H7 (cell line): ENCODE results near the gene RNF34. TPM values are rescaled to one million over a fixed set of nuclear protein-coding genes. Genes with fewer than 3 reads are reported as not detected.
"Not testable (repeated sequence)": the region's sequence is repeated elsewhere in the genome, so short reads cannot be mapped to it uniquely, and the experiment has no call there.

ENCODE experiments used
- DNase-seq: peaks from one replicate; pipeline ENCODE4 v3.0.0; 2012
- H3K27me3 ChIP-seq: 2 replicates; pipeline ENCODE4 v1.6.0; 2011; ENCODE audit warnings: mild to moderate bottlenecking, low read length; ENCODE audit not compliant: control insufficient read depth, insufficient read depth
- H3K36me3 ChIP-seq: replicated peaks from 2 replicates; pipeline ENCODE4 v1.5.1; 2011; ENCODE audit warnings: low read length; ENCODE audit not compliant: control insufficient read depth, insufficient read depth
- H3K4me3 ChIP-seq: 2 replicates; pipeline ENCODE4 v1.5.1; 2011; ENCODE audit warnings: low read depth, mild to moderate bottlenecking, control low read depth, low read length, moderate library complexity; ENCODE audit not compliant: insufficient read depth
- total RNA-seq: library from RNA; depleted of rRNA; stranded (reverse); fragments of >200 nt; shearing (Covaris generic); gene quantifications from 2 replicates; pipeline ENCODE4 v1.2.3, GENCODE V29; 2014

Gene RNF34
- total RNA-seq, 1 experiment from 2014 or later: 82.4 TPM

DNA sequence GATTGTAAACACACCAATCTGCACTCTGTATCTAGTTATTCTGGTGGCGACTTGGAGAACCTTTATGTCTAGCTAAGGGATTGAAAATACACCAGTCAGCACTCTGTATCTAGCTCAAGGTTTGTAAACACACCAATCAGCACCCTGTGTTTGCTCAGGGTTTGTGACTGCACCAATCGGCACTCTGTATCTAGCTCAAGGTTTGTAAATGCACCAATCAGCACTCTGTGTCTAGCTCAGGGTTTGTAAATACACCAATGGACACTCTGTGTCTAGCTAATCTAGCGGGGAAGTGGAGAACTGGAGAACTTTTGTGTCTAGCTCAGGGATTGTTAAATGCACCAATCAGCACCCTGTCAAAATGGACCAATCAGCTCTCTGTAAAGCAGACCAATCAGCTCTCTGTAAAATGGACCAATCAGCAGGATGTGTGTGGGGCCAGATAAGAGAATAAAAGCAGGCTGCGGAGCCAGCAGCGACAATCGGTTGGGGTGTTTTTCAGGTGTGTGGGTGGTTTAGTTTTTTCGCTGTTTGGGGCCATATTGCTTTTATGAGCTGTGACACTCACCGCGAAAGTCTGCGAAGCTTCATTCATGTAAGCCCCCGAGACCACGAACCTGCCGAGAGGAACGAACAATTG lies 24.9 kb upstream of the RNF34 start:
- not testable (repeated sequence) for H3K27me3 ChIP-seq, DNase-seq, H3K4me3 ChIP-seq, H3K36me3 ChIP-seq

GRCh38 chr12:121376754-121377697 lies 22.9 kb upstream of the RNF34 start:
- no peaks in the 10 kb centered on the region for H3K36me3 ChIP-seq
- no peak for DNase-seq

GRCh38 chr12:121378736-121379135 lies 21.2 kb upstream of the RNF34 start:
- Histone ChIP-seq H3K36me3 (no peaks in the 10 kb centered on the region), H3K27me3 (no peaks in the 10 kb centered on the region), H3K4me3 (no peak overlapping the region)
- no peak for DNase-seq

More at GRCh38 chr12:121376754-121377697, 22.9 kb upstream of the RNF34 start:
- Histone ChIP-seq H3K27me3 (no peaks in the 10 kb centered on the region), H3K4me3 (no peak overlapping the region)

DNA sequence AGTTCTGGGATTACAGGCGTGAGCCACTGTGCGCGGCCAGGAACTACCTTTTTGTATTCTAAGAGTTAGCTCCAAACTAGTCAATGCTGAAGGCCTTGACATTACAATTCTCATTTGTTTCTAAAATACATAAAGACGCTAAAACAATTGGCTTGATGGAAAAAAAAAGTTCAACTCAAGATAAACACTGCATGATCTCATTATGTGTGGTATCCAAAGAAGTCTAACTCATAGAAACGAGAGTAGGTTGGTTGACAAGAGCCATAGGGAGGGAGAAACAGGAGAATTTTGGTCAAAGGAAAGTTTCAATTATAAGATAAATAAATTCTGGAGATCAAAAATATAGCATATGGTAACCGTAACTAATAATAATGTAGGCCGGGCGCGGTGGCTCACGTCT lies 20.0 kb upstream of the RNF34 start:
- no peaks in the 10 kb centered on the region for H3K27me3 ChIP-seq
- H3K36me3 ChIP-seq: no peaks in the 10 kb centered on the region
- no peak for DNase-seq
- no peak overlapping the region for H3K4me3 ChIP-seq

GRCh38 chr12:121383601-121384021 lies 16.3 kb upstream of the RNF34 start:
- no peaks in the 10 kb centered on the region for H3K36me3 ChIP-seq
- H3K4me3 ChIP-seq: no peak overlapping the region
- no peaks in the 10 kb centered on the region for H3K27me3 ChIP-seq
- DNase-seq: no peak

- not testable (repeated sequence) for H3K27me3 ChIP-seq, DNase-seq, H3K36me3 ChIP-seq, H3K4me3 ChIP-seq
Measured at GRCh38 chr12:121384891-121385290, 15.0 kb upstream of the RNF34 start.

DNA sequence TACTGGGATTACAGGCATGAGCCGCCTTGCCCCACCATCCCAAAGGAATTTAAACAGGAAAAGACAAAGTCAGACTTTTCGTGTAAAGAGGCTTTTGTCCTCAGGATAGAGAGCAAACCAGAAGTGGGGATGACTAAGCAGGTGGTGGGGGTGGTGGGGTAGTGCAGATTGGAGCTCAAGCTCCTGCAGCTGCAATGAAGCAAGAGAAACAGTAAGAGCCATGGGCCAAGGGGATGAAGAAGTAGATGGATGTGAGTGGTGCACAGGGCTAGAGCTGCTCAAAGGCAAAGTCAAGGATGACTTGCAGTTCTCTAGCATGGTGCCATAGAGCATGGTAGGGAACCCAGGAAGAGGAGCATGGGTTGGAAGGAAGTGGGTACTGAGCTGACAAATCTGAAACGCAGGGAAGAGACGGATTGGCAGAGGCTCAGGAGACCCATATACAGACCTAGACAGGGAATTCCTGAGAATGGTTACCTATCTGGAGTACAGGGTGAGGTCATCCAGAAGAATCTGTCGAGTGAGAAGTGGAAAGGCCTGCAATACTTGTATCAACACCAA lies 11.4 kb upstream of the RNF34 start:
- H3K4me3 ChIP-seq: no peak overlapping the region
- no peaks in the 10 kb centered on the region for H3K36me3 ChIP-seq
- no peaks in the 10 kb centered on the region for H3K27me3 ChIP-seq
- DNase-seq: no peak

DNA sequence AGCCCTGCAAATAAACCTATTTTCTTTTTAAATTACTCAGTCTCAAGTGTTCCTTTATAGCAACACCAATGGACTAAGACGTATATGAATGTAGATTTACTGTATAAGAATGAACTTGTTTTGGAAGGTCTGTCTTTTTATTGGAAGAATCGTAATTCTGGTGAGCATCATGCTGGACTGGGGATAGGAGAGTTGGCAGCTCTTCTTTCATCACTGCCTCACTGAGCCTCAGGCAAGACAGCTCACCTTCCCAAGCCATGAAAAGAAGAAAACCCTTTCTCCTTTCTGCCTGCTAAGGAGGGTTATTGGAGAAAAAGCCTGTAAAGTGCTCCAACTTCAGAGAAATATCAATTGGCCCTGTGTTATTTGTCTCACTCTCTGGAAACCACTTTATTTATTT lies 9.1 kb upstream of the RNF34 start:
- Histone ChIP-seq H3K27me3 (no peaks in the 10 kb centered on the region), H3K36me3 (no peaks in the 10 kb centered on the region), H3K4me3 (no peak overlapping the region)
- DNase-seq: no peak

DNA sequence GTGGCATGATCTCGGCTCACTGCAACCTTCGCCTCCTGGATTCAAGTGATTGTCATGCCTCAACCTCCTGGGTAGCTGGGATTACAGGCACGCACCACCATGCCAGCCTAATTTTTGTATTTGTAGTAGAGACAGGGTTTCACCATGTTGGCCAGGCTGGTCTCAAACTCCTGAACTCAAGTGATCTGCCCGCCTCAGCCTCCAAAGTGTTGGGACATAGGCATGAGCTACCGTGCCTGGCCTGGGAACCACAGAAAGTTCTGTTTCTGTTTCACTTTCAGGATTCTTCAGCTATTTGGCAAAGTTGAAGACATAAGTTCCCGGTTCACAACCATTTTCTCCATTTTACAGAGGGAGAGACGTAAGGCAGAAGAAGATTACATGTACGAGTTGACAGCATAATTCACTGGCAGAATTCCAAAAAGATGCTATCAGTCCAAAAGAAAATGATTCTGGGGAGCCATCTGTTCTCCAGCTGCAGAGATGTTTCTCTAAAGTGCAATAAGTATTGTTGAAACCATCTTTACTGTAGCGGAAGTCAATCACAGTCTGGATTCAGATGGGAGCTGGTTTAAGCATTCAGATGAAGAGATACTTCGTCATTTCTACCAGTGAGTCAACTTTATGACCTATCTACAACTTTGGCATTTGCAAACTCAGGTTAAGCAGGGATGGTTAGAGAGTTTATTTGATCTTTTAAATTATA lies 8.1 kb upstream of the RNF34 start:
- Histone ChIP-seq H3K27me3 (no peaks in the 10 kb centered on the region), H3K36me3 (no peaks in the 10 kb centered on the region), H3K4me3 (no peak overlapping the region)
- no peak for DNase-seq

DNA sequence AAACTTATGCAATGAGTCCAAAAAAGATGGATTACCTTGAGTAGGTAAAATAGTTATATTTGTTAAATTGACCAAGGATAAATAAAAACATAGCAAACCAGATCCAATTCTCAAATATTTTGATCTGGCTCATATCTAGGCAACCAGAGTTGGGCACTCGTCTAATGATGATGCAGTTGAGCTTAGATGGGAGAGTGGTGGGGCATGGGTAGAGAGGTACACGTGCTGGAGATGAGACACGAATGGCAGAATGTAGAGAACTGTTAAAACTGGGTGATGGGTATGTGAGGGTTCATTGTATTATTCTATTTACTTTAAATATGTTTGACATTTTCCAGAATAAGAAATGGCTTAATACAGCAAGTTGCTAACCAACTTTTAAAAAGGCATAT lies 7.6 kb upstream of the RNF34 start:
- no peaks in the 10 kb centered on the region for H3K27me3 ChIP-seq
- H3K4me3 ChIP-seq: no peak overlapping the region
- DNase-seq: no peak
- no peaks in the 10 kb centered on the region for H3K36me3 ChIP-seq

DNA sequence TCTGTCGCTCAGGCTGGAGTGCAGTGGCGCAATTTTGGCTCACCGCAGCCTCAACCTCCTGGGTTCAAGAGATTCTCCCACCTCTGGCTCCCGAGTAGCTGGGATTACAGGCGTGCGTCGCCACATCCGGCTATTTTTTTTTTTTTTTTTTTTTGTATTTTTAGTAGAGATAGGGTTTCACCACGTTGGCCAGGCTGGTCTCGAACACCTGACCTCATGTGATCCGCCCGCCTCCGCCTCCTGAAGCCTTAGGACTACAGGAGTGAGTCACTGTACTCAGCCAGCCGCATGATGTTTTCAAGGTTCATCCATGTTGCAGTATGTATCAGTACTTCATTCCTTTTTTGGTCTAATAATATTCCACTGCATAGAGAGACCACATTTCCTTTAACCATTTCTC lies 2.4 kb upstream of the RNF34 start:
- Histone ChIP-seq H3K36me3 (no peaks in the 10 kb centered on the region), H3K4me3 (no peak overlapping the region), H3K27me3 (no peaks in the 10 kb centered on the region)
- no peak for DNase-seq

GRCh38 chr12:121398355-121398754 lies 1.6 kb upstream of the RNF34 start:
- H3K36me3 ChIP-seq: no peaks in the 10 kb centered on the region
- H3K27me3 ChIP-seq: no peaks in the 10 kb centered on the region
- no peak overlapping the region for H3K4me3 ChIP-seq
- DNase-seq: no peak

DNA sequence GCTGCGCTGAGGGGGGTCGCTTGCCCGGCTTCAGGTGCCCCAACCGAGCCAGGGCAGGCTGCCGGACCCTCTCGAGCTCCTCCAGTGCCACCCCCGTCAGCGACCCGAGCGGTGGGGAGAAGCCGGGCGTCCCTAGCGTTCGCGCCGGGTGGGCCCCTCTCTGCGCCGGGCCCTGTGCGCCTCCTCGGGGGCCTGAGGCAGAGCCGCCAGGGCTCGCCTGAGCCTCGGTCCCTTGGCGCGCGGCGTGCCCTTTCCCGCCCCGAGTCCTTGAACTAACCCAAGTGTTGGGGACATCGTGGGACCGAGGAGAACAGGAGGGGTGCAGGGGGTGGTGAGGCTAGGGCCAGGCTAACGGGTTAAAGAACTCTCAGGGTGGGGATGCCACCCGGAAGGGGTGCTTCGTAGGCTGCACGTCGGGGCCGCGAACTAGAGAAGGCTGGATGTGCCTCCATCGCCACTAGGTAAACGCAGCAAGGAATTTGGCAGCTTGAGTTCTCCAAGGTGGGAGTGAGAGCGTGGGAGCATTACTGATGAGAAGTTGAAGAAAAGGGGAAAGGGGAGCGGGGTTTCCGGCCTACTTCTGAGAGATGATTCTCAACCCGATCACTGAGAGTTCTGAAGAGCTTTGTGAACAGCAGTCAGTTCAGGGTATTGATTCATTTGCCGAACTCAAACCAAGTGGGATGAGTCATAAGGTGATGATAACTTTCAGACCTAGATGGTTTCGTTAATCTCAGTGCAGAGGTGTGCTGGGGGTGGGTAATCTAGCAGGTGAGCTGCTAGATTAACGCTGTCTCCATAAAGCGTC lies 618 bp downstream of the RNF34 start:
- no peaks in the 10 kb centered on the region for H3K27me3 ChIP-seq
- peak overlapping the region; percentile 98 for H3K4me3 ChIP-seq
- peak; percentile 57 for DNase-seq
- peaks cover 7% of the 10 kb centered on the region for H3K36me3 ChIP-seq

- no peak for DNase-seq
- Histone ChIP-seq H3K36me3 (peaks cover 7% of the 10 kb centered on the region), H3K4me3 (no peak overlapping the region), H3K27me3 (no peaks in the 10 kb centered on the region)
Measured at GRCh38 chr12:121403721-121404120, 3.8 kb downstream of the RNF34 start.
